ENCODE data around the gene ARL15. TPM values are rescaled to one million over a fixed set of nuclear protein-coding genes. Genes with fewer than 3 reads are reported as not detected.
A peak's percentile ranks its signal among the peaks of the same experiment; 100 is the strongest.

Gene ARL15
- total and polyA plus RNA-seq, 9 of the 15 experiments (the other 6 are each of a cell fraction or from before 2014, with no cell fraction given): 18.5 to 80.4 (median 57.0) TPM

DNA sequence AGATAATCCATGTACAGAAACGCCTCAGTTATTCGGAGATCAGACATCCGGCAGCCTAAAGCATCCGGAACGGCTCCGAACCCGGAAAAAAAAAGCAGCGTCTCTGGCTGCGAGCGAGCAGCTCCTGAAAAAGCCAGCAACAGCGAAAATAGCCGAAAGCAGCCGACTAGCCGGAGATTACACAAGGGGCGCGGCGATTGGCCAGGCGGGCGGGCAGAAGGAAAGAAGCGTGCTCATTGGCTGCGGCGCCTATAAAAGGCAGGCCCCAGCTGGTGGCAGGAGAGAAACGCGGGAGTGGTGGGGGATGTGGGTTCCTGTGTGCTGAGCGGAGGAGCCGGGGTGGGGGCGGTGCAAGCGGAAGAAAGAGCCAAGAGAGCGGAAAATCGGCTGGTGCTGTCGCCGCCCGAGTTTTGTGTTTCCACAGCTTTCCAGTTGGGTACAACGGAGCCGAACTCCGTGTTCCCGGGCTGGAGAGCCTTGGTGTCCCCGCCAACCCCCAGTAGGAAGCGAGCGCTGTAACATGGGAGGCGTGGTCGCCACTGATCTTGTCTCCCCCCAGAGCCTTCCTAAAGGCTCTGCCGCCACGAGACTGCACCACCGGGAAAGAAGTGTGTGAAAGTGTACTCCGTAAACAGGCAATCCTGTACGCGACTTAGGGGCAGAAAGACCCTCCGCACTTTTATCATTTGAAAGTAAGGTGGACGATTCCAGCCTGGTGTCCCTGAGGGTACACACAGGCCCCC lies at the start of gene ARL15 (continued):
- TF ChIP-seq MED1 (CRISPR knock-in tag; IDR thresholded peaks at IDR 0.05; ENCODE audit: borderline replicate concordance): no peak
- peak; percentile 88 for TF ChIP-seq PRPF4 (IDR thresholded peaks at IDR 0.05; ENCODE audit: insufficient read depth, low read depth, low read length, poor library complexity, severe bottlenecking)
- TF ChIP-seq, protein P1, sequence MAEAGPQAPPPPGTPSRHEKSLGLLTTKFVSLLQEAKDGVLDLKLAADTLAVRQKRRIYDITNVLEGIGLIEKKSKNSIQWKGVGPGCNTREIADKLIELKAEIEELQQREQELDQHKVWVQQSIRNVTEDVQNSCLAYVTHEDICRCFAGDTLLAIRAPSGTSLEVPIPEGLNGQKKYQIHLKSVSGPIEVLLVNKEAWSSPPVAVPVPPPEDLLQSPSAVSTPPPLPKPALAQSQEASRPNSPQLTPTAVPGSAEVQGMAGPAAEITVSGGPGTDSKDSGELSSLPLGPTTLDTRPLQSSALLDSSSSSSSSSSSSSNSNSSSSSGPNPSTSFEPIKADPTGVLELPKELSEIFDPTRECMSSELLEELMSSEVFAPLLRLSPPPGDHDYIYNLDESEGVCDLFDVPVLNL (CRISPR knock-in tag; IDR thresholded peaks at IDR 0.05; ENCODE audit: low read depth): no peak
- TF ChIP-seq NR2C2 (CRISPR knock-in tag; IDR thresholded peaks at IDR 0.05): no peak
- no peak for TF ChIP-seq NR2C2 (tag; IDR thresholded peaks at IDR 0.05)
- peak; percentile 66; the same call in 1 of the 2 replicates for TF ChIP-seq E2F3 (CRISPR knock-in tag; IDR thresholded peaks at IDR 0.05)
- TF ChIP-seq, protein P2, sequence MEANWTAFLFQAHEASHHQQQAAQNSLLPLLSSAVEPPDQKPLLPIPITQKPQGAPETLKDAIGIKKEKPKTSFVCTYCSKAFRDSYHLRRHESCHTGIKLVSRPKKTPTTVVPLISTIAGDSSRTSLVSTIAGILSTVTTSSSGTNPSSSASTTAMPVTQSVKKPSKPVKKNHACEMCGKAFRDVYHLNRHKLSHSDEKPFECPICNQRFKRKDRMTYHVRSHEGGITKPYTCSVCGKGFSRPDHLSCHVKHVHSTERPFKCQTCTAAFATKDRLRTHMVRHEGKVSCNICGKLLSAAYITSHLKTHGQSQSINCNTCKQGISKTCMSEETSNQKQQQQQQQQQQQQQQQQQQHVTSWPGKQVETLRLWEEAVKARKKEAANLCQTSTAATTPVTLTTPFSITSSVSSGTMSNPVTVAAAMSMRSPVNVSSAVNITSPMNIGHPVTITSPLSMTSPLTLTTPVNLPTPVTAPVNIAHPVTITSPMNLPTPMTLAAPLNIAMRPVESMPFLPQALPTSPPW (CRISPR knock-in tag; IDR thresholded peaks at IDR 0.05): peak; percentile 78
- peak; percentile 46; the same call in 1 of the 2 replicates for TF ChIP-seq SMARCE1 (IDR thresholded peaks at IDR 0.05)
- TF ChIP-seq ZNF282 (CRISPR knock-in tag; IDR thresholded peaks at IDR 0.05): no peak
- TF ChIP-seq MCM7 (IDR thresholded peaks at IDR 0.05): no peak
- peak in 1 of 2 experiments; percentile 78; a peak in 3 of 4 replicates for TF ChIP-seq HDAC1 (IDR thresholded peaks at IDR 0.05)
- TF ChIP-seq, protein P3, sequence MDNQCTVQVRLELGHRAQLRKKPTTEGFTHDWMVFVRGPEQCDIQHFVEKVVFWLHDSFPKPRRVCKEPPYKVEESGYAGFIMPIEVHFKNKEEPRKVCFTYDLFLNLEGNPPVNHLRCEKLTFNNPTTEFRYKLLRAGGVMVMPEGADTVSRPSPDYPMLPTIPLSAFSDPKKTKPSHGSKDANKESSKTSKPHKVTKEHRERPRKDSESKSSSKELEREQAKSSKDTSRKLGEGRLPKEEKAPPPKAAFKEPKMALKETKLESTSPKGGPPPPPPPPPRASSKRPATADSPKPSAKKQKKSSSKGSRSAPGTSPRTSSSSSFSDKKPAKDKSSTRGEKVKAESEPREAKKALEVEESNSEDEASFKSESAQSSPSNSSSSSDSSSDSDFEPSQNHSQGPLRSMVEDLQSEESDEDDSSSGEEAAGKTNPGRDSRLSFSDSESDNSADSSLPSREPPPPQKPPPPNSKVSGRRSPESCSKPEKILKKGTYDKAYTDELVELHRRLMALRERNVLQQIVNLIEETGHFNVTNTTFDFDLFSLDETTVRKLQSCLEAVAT (IDR thresholded peaks at IDR 0.05): peak; percentile 78 to 79; a peak in 3 of 4 replicates
- peak; percentile 90; the same call in 1 of the 2 replicates for TF ChIP-seq HEY1 (CRISPR knock-in tag; IDR thresholded peaks at IDR 0.05; ENCODE audit: borderline replicate concordance)
- peak; percentile 95 for TF ChIP-seq SMAD1 (IDR thresholded peaks at IDR 0.05; ENCODE audit: low read depth, low read length, partially characterized antibody)
- peak; percentile 94; the same call in 1 of the 2 replicates for TF ChIP-seq POLR2AphosphoS2 (IDR thresholded peaks at IDR 0.05; ENCODE audit: low read length)
- TF ChIP-seq FOXA3 (CRISPR knock-in tag; conservative IDR thresholded peaks at IDR 0.05 in 1 of 2, IDR thresholded peaks at IDR 0.05 in 1 of 2): peak; percentile 47 to 87
- TF ChIP-seq ZNF584 (CRISPR knock-in tag; IDR thresholded peaks at IDR 0.05; ENCODE audit: low read depth): no peak
- TF ChIP-seq, protein P4, sequence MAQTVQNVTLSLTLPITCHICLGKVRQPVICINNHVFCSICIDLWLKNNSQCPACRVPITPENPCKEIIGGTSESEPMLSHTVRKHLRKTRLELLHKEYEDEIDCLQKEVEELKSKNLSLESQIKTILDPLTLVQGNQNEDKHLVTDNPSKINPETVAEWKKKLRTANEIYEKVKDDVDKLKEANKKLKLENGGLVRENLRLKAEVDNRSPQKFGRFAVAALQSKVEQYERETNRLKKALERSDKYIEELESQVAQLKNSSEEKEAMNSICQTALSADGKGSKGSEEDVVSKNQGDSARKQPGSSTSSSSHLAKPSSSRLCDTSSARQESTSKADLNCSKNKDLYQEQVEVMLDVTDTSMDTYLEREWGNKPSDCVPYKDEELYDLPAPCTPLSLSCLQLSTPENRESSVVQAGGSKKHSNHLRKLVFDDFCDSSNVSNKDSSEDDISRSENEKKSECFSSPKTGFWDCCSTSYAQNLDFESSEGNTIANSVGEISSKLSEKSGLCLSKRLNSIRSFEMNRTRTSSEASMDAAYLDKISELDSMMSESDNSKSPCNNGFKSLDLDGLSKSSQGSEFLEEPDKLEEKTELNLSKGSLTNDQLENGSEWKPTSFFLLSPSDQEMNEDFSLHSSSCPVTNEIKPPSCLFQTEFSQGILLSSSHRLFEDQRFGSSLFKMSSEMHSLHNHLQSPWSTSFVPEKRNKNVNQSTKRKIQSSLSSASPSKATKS (CRISPR knock-in tag; IDR thresholded peaks at IDR 0.05): peak; percentile 67; the same call in 1 of the 2 replicates
- TF ChIP-seq CBX8 (IDR thresholded peaks at IDR 0.05; ENCODE audit: borderline replicate concordance, extremely low read depth, low read depth, low read length, poor library complexity, severe bottlenecking): no peak

All from K562 (cell line).